HG03565 (cell line): ENCODE results near the gene SMIM35.
"Not testable (repeated sequence)": the region's sequence is repeated elsewhere in the genome, so short reads cannot be mapped to it uniquely, and the experiment has no call there.

Source experiments
- ATAC-seq: cut with Tn5 transposase; IDR thresholded peaks from one replicate; pipeline ENCODE4 v1.9.1; 2021; ENCODE audit warnings: mild to moderate bottlenecking, moderate library complexity; ENCODE audit not compliant: unreplicated experiment

Gene SMIM35

GRCh38 chr11:118082880-118083552, 3.7 kb downstream of the SMIM35 start:
- no peak for ATAC-seq

DNA sequence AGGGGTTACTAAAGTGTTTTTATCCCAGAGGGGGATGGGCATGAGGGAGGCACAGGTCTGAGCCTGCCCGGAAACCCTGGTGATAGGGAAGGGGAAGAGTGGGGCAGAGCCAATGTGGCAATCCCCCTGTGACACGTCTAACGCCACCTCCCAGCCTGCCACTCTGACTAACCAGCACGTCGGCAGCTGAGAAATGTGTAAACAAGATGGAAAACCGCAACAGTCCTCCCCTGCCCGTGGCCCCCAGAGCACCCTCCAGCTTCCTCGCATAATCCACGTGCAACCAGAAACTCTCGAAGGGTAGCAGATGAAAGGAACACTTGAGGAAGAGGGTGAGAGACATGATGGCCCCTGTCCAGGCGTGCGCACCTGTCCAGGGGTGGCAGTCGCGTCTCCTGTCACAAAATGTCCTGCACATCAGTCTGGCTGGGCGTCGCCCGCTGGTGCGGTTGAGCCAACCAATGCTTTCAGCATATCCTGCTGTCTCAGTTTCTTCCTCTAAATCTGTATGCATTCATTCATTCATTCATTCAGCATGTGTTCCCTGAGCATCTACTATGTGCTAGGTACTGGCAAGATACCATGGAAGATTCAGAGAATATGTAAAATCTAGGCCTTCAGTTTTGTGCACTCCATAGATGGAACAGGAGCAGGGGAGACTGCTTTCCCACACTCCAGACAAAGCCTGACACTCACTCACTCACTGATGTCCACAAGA, 5.4 kb downstream of the SMIM35 start:
- ATAC-seq, result no peak

GRCh38 chr11:118080296-118080695, 6.5 kb downstream of the SMIM35 start:
- no peak for ATAC-seq

- ATAC-seq, result no peak
Observed at GRCh38 chr11:118079491-118079890, 7.3 kb downstream of the SMIM35 start.

DNA sequence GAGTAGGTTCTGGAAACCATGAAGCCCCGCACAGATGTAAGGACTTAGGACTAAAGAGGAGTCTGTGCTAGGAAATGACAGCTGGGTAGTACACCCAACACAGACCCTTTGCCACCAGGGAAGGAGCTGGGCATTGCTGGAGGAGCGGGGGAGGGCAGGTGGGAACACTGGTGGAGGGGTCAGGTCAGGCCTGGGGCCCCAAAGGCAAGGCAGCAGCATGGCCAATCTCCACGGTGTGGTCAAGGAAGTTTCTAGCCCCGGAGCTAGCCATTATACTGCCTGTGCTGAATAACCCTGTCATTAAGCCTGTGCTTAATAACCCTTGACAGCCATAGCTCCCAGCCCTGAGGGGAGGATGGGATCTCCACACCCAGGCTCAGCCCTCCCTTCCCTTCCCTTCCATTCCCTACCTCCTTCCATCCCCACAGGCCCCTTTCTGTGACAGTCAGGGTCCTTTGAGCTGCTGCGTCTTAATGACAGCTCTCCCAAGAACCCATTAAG, 7.8 kb downstream of the SMIM35 start:
- no peak for ATAC-seq

DNA sequence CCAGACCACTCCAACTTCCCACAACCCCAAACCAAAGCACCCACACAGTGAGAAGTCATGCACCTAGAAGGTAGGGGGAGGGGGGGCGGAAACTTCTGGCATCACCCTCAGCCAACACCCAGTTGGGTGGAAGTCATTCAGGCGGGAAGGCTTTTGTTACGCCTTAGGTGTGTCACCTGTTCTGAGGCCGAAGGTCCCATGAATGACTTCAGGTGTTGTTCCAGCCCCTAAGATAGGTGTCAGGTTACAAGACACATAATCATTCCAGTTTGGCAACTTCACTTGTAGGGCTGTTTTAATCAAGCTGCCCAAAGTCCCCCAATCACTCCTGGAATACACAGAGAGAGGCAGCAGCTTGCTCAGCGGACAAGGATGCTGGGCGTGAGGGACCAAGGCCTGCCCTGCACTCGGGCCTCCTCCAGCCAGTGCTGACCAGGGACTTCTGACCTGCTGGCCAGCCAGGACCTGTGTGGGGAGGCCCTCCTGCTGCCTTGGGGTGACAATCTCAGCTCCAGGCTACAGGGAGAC, 9.9 kb downstream of the SMIM35 start, which contains the start of gene TMPRSS4:
TMPRSS4 (plus strand) TSS at position 325 of the 528 bp plus-strand sequence. CDS start 225 bp downstream, outside the sequence.
- ATAC-seq, result no peak

- no peak for ATAC-seq
Observed at GRCh38 chr11:118074785-118075184, 12.0 kb downstream of the SMIM35 start.

GRCh38 chr11:118074091-118074685, 12.6 kb downstream of the SMIM35 start:
- no peak for ATAC-seq

- ATAC-seq, result no peak
Observed at GRCh38 chr11:118073554-118073953, 13.2 kb downstream of the SMIM35 start.

DNA sequence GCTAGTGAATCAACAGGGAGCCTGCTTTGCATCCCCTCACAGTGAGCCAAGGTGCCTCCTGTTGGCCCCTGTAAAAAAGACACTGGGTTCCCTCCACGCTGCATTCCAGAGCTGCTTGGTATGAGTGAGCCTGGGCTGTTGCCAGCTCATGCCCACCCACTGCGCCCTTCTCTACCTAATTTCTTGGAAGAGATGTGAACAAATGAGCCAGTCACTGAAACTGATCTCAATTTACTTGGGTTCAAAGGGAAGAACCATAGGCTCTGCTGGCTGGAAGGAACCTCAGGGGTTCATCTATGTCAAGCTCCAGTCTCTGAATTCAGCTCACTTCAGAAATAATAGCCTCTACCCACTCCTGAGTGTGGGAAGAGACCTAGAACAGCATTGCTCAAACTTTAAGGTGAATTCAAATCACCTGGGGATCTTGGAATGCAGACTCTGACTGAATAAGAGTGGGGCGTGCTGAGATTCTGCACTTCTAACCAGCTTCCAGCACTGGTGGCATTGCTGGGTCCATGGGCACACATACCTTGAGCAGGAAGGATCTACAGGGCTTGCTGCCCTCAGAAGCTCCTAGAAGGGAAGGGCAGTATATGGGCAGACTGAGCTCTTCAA, 15.2 kb downstream of the SMIM35 start:
- no peak for ATAC-seq

DNA sequence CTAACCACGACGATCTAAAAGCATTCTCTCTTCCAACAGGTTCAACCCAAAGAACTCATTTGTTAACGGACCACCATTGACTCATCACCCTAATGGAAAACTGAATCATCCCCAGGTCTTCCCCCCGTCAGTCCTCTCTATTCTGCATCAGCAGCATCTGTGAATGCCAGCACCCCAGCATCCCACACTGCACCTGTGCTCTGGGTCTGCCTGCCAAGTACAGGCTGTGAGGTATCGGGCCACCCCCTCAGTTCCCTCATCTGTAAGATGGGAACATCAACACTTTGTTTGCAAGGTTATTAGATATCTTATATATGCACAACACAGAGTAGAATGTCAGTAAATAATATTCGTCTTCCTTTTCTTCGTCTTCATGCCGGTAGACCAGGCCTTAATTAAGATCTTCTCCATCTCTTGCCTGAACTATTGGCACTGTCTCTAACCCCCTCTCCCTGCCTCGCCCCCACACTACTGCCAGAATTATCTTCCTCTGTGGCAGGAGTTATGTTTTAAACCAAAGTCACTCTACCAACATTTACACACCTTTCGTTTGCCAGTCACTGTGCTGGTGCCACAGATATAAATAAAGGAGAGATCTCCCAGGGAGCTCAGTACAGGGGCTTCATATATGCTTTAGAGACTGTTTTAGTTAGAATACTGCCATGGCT, 17.7 kb downstream of the SMIM35 start:
- no peak for ATAC-seq

GRCh38 chr11:118068206-118068944, 18.4 kb downstream of the SMIM35 start:
- ATAC-seq, result no peak

GRCh38 chr11:118067006-118067405, 19.8 kb downstream of the SMIM35 start:
- ATAC-seq, result no peak

DNA sequence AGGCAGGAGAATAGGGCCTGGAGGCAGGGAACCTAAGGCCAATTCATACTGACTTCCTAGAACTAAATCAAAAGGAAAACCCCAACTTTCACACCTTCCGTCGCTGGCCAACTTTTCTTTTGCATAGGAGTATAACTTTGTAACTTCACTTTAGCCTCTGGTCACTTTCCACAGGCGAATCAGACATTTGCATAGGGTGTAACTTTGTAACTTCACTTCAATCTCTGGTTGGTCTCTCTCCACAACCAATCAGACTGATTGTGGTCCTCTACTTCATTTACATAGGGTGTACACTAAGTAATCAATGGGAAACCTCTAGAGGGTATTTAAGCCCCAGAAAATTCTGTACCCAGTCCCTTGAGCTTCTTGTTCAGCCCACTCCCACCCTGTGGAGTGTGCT, 21.4 kb downstream of the SMIM35 start:
- ATAC-seq, result no peak

GRCh38 chr11:118064956-118065355, 21.8 kb downstream of the SMIM35 start:
- no peak for ATAC-seq

GRCh38 chr11:118062631-118063030, 24.1 kb downstream of the SMIM35 start:
- not testable (repeated sequence) for ATAC-seq

DNA sequence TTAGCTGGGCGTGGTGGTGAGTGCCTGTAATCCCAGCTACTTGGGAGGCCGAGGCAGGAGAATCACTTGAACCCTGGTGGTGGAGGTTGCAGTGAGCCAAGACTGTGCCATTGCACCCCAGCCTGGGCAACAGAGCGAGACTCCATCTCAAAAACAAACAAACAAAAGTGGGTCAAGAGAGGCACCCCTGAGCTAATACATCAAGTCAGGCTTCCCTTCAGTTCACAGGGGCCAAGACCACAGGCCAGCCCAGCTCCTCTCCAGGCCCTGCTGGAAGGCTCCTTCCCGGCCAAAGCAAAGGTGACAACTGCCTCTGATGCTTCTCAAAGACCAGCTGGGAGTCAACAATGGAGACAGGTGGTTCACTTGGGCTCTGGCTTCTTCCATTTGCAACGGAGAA, 24.6 kb downstream of the SMIM35 start:
- not testable (repeated sequence) for ATAC-seq

DNA sequence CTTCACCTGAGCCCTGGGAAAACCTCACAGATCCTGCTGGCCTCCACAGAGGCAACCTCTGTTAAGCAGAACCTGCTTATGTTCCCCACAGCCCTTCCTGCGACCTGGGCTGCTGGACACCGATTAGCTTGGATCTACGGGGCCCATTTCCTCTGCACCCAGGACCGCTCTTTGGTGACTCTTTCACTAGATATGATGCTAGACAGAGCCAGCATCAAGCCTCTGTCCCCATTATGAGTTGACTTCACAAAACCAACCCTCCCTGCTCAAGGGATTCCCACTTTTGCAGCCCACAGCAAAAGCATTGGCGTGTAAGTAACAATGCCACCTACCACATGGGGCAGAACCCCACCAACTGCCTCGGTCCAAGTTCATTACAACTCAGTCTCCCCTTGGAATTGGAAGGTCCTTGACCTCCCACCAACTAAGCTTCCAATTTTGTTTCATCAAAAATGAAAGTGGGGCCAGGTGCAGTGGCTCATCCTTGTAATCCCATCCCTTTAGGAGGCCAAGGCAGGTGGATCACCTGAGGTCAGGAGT, 25.1 kb downstream of the SMIM35 start:
- no peak for ATAC-seq

DNA sequence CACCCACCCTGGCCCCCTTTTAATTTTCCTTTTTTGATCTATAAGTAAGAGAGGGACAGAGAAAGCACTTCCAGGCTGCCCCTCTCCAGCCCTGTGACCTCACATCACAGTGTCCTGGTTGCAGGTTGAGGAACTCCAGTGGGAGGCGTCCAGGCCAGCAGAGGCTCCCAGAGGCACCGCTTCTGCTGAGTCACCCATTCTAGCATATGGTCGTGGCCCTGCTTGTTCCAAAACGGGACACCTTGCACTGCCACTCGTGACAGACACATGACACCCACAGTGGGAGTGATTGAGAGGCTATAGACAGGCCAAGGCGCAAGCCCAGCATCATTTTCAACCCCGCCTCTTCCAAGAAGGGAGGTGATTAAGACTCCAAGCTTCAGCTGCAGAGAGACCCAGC, 25.9 kb downstream of the SMIM35 start:
- ATAC-seq, result no peak
